Upper lobe of left lung (tissue), 4 donors: ENCODE data around the gene CS.

Source experiments
- POLR2A ChIP-seq, 4 donors: fragments of 450-650 bp; IDR thresholded peaks; one replicate each; pipeline ENCODE4 v1.5.1; 2016 to 2017; ENCODE audit warnings: antibody characterized with exemption in 4 of 4, mild to moderate bottlenecking in 2 of 4
- POLR2AphosphoS5 ChIP-seq, 2 donors: sonication (generic); formaldehyde crosslinking; IDR thresholded peaks; one replicate each; pipeline ENCODE4 v1.5.1; 2017; ENCODE audit warnings: antibody characterized with exemption in 2 of 2
- TF ChIP-seq, protein P1 (sequence below), 6 experiments: fragments of 450-650 bp in 4 of 6; fragments of 200-600 bp in 2 of 6; sonication (generic) in 2 of 6; IDR thresholded peaks; one replicate each; pipeline ENCODE4 v1.5.1; 2016 to 2019; ENCODE audit warnings: antibody characterized with exemption in 6 of 6

DNA sequence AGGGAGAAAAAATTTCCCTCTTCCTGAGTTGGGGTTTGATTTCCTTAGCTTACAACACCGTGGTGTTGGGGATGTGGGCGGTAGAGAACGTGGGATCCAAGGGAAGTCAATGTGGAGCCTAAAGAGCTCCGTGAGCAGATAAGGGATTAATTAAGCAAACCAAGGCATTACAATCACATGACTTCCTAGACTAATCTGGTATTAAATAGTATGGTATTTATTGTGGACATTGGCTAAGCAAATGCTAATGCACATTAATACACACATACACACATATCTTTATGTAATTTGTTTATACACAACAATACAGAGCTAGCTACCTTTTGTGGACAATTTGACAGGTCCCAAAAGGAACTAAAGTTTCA lies 77.6 kb downstream of the CS start:
- TF ChIP-seq, protein P1, sequence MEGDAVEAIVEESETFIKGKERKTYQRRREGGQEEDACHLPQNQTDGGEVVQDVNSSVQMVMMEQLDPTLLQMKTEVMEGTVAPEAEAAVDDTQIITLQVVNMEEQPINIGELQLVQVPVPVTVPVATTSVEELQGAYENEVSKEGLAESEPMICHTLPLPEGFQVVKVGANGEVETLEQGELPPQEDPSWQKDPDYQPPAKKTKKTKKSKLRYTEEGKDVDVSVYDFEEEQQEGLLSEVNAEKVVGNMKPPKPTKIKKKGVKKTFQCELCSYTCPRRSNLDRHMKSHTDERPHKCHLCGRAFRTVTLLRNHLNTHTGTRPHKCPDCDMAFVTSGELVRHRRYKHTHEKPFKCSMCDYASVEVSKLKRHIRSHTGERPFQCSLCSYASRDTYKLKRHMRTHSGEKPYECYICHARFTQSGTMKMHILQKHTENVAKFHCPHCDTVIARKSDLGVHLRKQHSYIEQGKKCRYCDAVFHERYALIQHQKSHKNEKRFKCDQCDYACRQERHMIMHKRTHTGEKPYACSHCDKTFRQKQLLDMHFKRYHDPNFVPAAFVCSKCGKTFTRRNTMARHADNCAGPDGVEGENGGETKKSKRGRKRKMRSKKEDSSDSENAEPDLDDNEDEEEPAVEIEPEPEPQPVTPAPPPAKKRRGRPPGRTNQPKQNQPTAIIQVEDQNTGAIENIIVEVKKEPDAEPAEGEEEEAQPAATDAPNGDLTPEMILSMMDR (IDR thresholded peaks at IDR 0.05), result no peak
- no peak for TF ChIP-seq POLR2AphosphoS5 (IDR thresholded peaks at IDR 0.05)
- TF ChIP-seq POLR2A (IDR thresholded peaks at IDR 0.05), result no peak
